ENCODE data around the gene HPS1.

GRCh38 chr10:98380493-98381339 is 66.0 kb downstream of the HPS1 start:
- TF ChIP-seq CTCF (IDR thresholded peaks at IDR 0.05) (no peak), POLR2A (IDR thresholded peaks at IDR 0.05) (no peak)
